Bronchial epithelial cell (primary cell): ENCODE measurements around the gene MLPH. TPM values are rescaled to one million over a fixed set of nuclear protein-coding genes. Genes with fewer than 3 reads are reported as not detected.

Source experiments
- DNase-seq: peaks from one replicate; pipeline ENCODE4 v3.0.0-alpha.2; 2010; ENCODE audit warnings: low read depth
- FAIRE-seq: peaks from 2 replicates; lab custom pipeline; 2011; peaks lifted over from hg19 to GRCh38; lab: Jason Lieb, UNC
- H3K27me3 ChIP-seq: 2 replicates; pipeline ENCODE4 v1.5.1; 2011; ENCODE audit warnings: low read length; ENCODE audit not compliant: control insufficient read depth, insufficient read depth
- H3K36me3 ChIP-seq: 2 replicates; pipeline ENCODE4 v1.5.1; 2011; ENCODE audit warnings: low read length; ENCODE audit not compliant: control insufficient read depth, insufficient read depth
- H3K4me3 ChIP-seq: 2 replicates; pipeline ENCODE4 v1.5.1; 2011; ENCODE audit warnings: mild to moderate bottlenecking, low read depth, low read length, control low read depth
- CTCF ChIP-seq: IDR thresholded peaks from 2 replicates; pipeline ENCODE4 v1.5.1; 2011; ENCODE audit warnings: mild to moderate bottlenecking, moderate library complexity, low read length, control low read depth, inconsistent platforms; ENCODE audit not compliant: insufficient read depth, severe bottlenecking
- total RNA-seq: library from RNA; depleted of rRNA; stranded (reverse); fragments of >200 nt; gene quantifications from 2 replicates; pipeline ENCODE4 v1.2.1, GENCODE V29; 2014

The MLPH gene
- total RNA-seq, 1 donor from 2014 or later = 6.6 TPM

GRCh38 chr2:237536083-237536415, 49.0 kb downstream of the MLPH start:
- H3K36me3 ChIP-seq = no peaks in the 10 kb centered on the region
- FAIRE-seq (no peak), DNase-seq (no peak)
- H3K27me3 ChIP-seq = no peaks in the 10 kb centered on the region
- H3K4me3 ChIP-seq = no peak overlapping the region
- TF ChIP-seq CTCF = no peak

- Histone ChIP-seq H3K4me3 (no peak overlapping the region), H3K27me3 (no peaks in the 10 kb centered on the region), H3K36me3 (no peaks in the 10 kb centered on the region)
- FAIRE-seq (no peak), DNase-seq (no peak)
- no peak for TF ChIP-seq CTCF
These were observed 49.6 kb downstream of the MLPH start for GRCh38 chr2:237536617-237537016.

GRCh38 chr2:237538001-237538720, 51.1 kb downstream of the MLPH start:
- Histone ChIP-seq H3K27me3 (no peaks in the 10 kb centered on the region), H3K4me3 (no peak overlapping the region), H3K36me3 (no peaks in the 10 kb centered on the region)
- no peak for DNase-seq
- TF ChIP-seq CTCF = no peak
- FAIRE-seq = no peak

- H3K4me3 ChIP-seq = no peak overlapping the region
- DNase-seq (no peak), FAIRE-seq (no peak)
- H3K27me3 ChIP-seq = no peaks in the 10 kb centered on the region
- no peak for TF ChIP-seq CTCF
- no peaks in the 10 kb centered on the region for H3K36me3 ChIP-seq
These were observed 51.9 kb downstream of the MLPH start for GRCh38 chr2:237538901-237539300.

GRCh38 chr2:237539681-237540080, 52.6 kb downstream of the MLPH start:
- TF ChIP-seq CTCF = no peak
- Histone ChIP-seq H3K36me3 (no peaks in the 10 kb centered on the region), H3K27me3 (no peaks in the 10 kb centered on the region), H3K4me3 (no peak overlapping the region)
- FAIRE-seq = no peak
- no peak for DNase-seq
